Astrocyte (in vitro differentiated cells and primary cell): ENCODE results near the gene AZU1. TPM values are rescaled to one million over a fixed set of nuclear protein-coding genes. Genes with fewer than 3 reads are reported as not detected.
A peak's percentile ranks its signal among the peaks of the same experiment; 100 is the strongest.

Source experiments
- DNase-seq: peaks from one replicate; pipeline ENCODE4 v3.0.0-alpha.2; 2010; ENCODE audit warnings: low read depth
- FAIRE-seq: peaks from 2 replicates; lab custom pipeline; 2011; peaks lifted over from hg19 to GRCh38; lab: Jason Lieb, UNC
- H2AFZ ChIP-seq: 2 replicates; pipeline ENCODE4 v1.6.0; 2012; ENCODE audit warnings: low read depth, low read length, inconsistent platforms
- H3K27ac ChIP-seq: 2 replicates; pipeline ENCODE4 v1.5.1; 2011; ENCODE audit warnings: low read depth, low read length, inconsistent platforms
- H3K27me3 ChIP-seq: 2 replicates; pipeline ENCODE4 v1.6.0; 2011; ENCODE audit warnings: low read length, inconsistent platforms; ENCODE audit not compliant: insufficient read depth
- H3K36me3 ChIP-seq: 2 replicates; pipeline ENCODE4 v1.5.1; 2011; ENCODE audit warnings: low read length, inconsistent platforms; ENCODE audit not compliant: insufficient read depth
- H3K4me1 ChIP-seq: 2 replicates; pipeline ENCODE4 v1.5.1; 2011; ENCODE audit warnings: low read length, inconsistent platforms; ENCODE audit not compliant: insufficient read depth
- H3K4me2 ChIP-seq: 2 replicates; pipeline ENCODE4 v1.6.0; 2012; ENCODE audit warnings: low read length, inconsistent platforms
- H3K4me3 ChIP-seq: 2 replicates; pipeline ENCODE4 v1.5.1; 2011; ENCODE audit warnings: low read depth, mild to moderate bottlenecking, low read length, inconsistent platforms; ENCODE audit not compliant: insufficient read depth
- H3K79me2 ChIP-seq: 2 replicates; pipeline ENCODE4 v1.6.0; 2012; ENCODE audit warnings: mild to moderate bottlenecking, low read length, inconsistent platforms; ENCODE audit not compliant: insufficient read depth
- H3K9ac ChIP-seq: 2 replicates; pipeline ENCODE4 v1.6.0; 2012; ENCODE audit warnings: mild to moderate bottlenecking, low read length, inconsistent platforms
- H3K9me3 ChIP-seq: 2 replicates; pipeline ENCODE4 v1.5.1; 2012; ENCODE audit warnings: low read depth, mild to moderate bottlenecking, low read length, inconsistent platforms; ENCODE audit not compliant: insufficient read depth
- H4K20me1 ChIP-seq: 2 replicates; pipeline ENCODE4 v1.6.0; 2012; ENCODE audit warnings: low read length, inconsistent platforms; ENCODE audit not compliant: insufficient read depth
- H3K27ac Mint-ChIP-seq: one replicate; pipeline ENCODE4 v1.8.0; 2021; ENCODE audit warnings: mild to moderate bottlenecking, mixed read lengths; ENCODE audit not compliant: unreplicated experiment
- H3K27me3 Mint-ChIP-seq: one replicate; pipeline ENCODE4 v1.8.0; 2021; ENCODE audit warnings: low read depth, mixed read lengths; ENCODE audit not compliant: unreplicated experiment
- H3K36me3 Mint-ChIP-seq: one replicate; pipeline ENCODE4 v1.8.0; 2021; ENCODE audit warnings: low read depth, mixed read lengths; ENCODE audit not compliant: unreplicated experiment
- H3K4me1 Mint-ChIP-seq: one replicate; pipeline ENCODE4 v1.8.0; 2021; ENCODE audit warnings: low read depth, mixed read lengths; ENCODE audit not compliant: unreplicated experiment
- H3K4me3 Mint-ChIP-seq: one replicate; pipeline ENCODE4 v1.8.0; 2021; ENCODE audit warnings: mild to moderate bottlenecking, moderate library complexity, mixed read lengths; ENCODE audit not compliant: unreplicated experiment
- H3K9me3 Mint-ChIP-seq: one replicate; pipeline ENCODE4 v1.8.0; 2021; ENCODE audit warnings: mild to moderate bottlenecking, mixed read lengths; ENCODE audit not compliant: unreplicated experiment
- CTCF ChIP-seq: IDR thresholded peaks from 2 replicates; pipeline ENCODE4 v1.5.1; 2011; ENCODE audit warnings: low read depth, mild to moderate bottlenecking, inconsistent platforms, low read length, moderate library complexity; ENCODE audit not compliant: insufficient read depth
- EZH2 ChIP-seq: IDR thresholded peaks from 2 replicates; pipeline ENCODE4 v1.6.1; 2012; ENCODE audit warnings: mild to moderate bottlenecking, low read length, inconsistent platforms; ENCODE audit not compliant: insufficient read depth
- total RNA-seq: library from RNA; stranded (reverse); gene quantifications from 2 replicates; pipeline ENCODE4 v1.2.1, GENCODE V29; 2021

The AZU1 gene
- total RNA-seq, 1 donor from 2014 or later = 1.00 TPM

GRCh38 chr19:792306-792885 is 35.2 kb upstream of the AZU1 start:
- Histone ChIP-seq H3K9ac (no peak overlapping the region), H3K4me3 (no peak overlapping the region), H2AFZ (no peak overlapping the region), H3K9me3 (no peaks in the 10 kb centered on the region), H3K4me2 (no peak overlapping the region), H4K20me1 (no peaks in the 10 kb centered on the region), H3K36me3 (no peaks in the 10 kb centered on the region), H3K27me3 (no peaks in the 10 kb centered on the region), H3K27ac (no peak overlapping the region), H3K4me1 (no peaks in the 10 kb centered on the region), H3K79me2 (no peaks in the 10 kb centered on the region)
- FAIRE-seq = no peak
- no peak for TF ChIP-seq EZH2
- TF ChIP-seq CTCF = no peak
- Mint-ChIP-seq H3K4me3 (peak overlapping the region; percentile 27), H3K9me3 (no peaks in the 10 kb centered on the region), H3K27ac (no peak overlapping the region), H3K27me3 (no peaks in the 10 kb centered on the region), H3K36me3 (no peaks in the 10 kb centered on the region), H3K4me1 (peaks cover 13% of the 10 kb centered on the region)
- DNase-seq = no peak

GRCh38 chr19:793806-794205 is 33.8 kb upstream of the AZU1 start:
- Mint-ChIP-seq H3K27me3 (no peaks in the 10 kb centered on the region), H3K9me3 (no peaks in the 10 kb centered on the region), H3K4me3 (no peak overlapping the region), H3K36me3 (no peaks in the 10 kb centered on the region), H3K27ac (no peak overlapping the region), H3K4me1 (peaks cover 13% of the 10 kb centered on the region)
- Histone ChIP-seq H3K27me3 (no peaks in the 10 kb centered on the region), H3K27ac (no peak overlapping the region), H3K79me2 (peaks cover 10% of the 10 kb centered on the region), H3K4me2 (no peak overlapping the region), H3K9me3 (no peaks in the 10 kb centered on the region), H3K36me3 (no peaks in the 10 kb centered on the region), H3K4me1 (no peaks in the 10 kb centered on the region), H3K4me3 (no peak overlapping the region), H4K20me1 (peaks cover 10% of the 10 kb centered on the region), H3K9ac (no peak overlapping the region), H2AFZ (no peak overlapping the region)
- TF ChIP-seq EZH2 (no peak), CTCF (no peak)
- FAIRE-seq (no peak), DNase-seq (no peak)

- Mint-ChIP-seq H3K36me3 (peaks cover 2% of the 10 kb centered on the region), H3K4me1 (peaks cover 6% of the 10 kb centered on the region), H3K27me3 (no peaks in the 10 kb centered on the region), H3K4me3 (no peak overlapping the region), H3K27ac (no peak overlapping the region), H3K9me3 (no peaks in the 10 kb centered on the region)
- FAIRE-seq (no peak), DNase-seq (no peak)
- no peak for TF ChIP-seq EZH2
- no peak for TF ChIP-seq CTCF
- Histone ChIP-seq H3K4me1 (peaks cover 11% of the 10 kb centered on the region), H3K36me3 (peaks cover 4% of the 10 kb centered on the region), H3K4me2 (no peak overlapping the region), H2AFZ (peak overlapping the region; percentile 18), H3K9me3 (no peaks in the 10 kb centered on the region), H3K9ac (no peak overlapping the region), H3K27me3 (no peaks in the 10 kb centered on the region), H3K4me3 (no peak overlapping the region), H4K20me1 (peaks cover 23% of the 10 kb centered on the region), H3K79me2 (peaks cover 24% of the 10 kb centered on the region), H3K27ac (no peak overlapping the region)
Observed at GRCh38 chr19:795073-795611, 32.5 kb upstream of the AZU1 start.
